WI38 (cell line): ENCODE measurements around the gene TMEM236.

Experiments
- H3K4me3 ChIP-seq: 2 replicates; pipeline ENCODE4 v1.5.1; 2011; ENCODE audit warnings: low read depth, mild to moderate bottlenecking, control low read depth, low read length
- CTCF ChIP-seq: IDR thresholded peaks from 2 replicates; pipeline ENCODE4 v1.5.1; 2012; ENCODE audit warnings: low read depth, mild to moderate bottlenecking, control low read depth, low read length

The TMEM236 gene

GRCh38 chr10:17838080-17838648 is 86.2 kb downstream of the TMEM236 start:
- no peak overlapping the region for H3K4me3 ChIP-seq
- TF ChIP-seq CTCF: no peak

GRCh38 chr10:17841050-17841449 is 89.0 kb downstream of the TMEM236 start:
- TF ChIP-seq CTCF: no peak
- H3K4me3 ChIP-seq: no peak overlapping the region

GRCh38 chr10:17842641-17843040 is 90.6 kb downstream of the TMEM236 start:
- H3K4me3 ChIP-seq: no peak overlapping the region
- TF ChIP-seq CTCF: no peak

- no peak for TF ChIP-seq CTCF
- no peak overlapping the region for H3K4me3 ChIP-seq
These were observed 95.7 kb downstream of the TMEM236 start for GRCh38 chr10:17847585-17848296.

- TF ChIP-seq CTCF: no peak
- no peak overlapping the region for H3K4me3 ChIP-seq
These were observed 96.6 kb downstream of the TMEM236 start for GRCh38 chr10:17848646-17849045.
